Measurements from ENCODE around the gene LCP1. TPM values are rescaled to one million over a fixed set of nuclear protein-coding genes. Genes with fewer than 3 reads are reported as not detected.

LCP1 gene
- total RNA-seq, 2 donors from 2014 or later = 8.6 to 31.7 TPM

DNA sequence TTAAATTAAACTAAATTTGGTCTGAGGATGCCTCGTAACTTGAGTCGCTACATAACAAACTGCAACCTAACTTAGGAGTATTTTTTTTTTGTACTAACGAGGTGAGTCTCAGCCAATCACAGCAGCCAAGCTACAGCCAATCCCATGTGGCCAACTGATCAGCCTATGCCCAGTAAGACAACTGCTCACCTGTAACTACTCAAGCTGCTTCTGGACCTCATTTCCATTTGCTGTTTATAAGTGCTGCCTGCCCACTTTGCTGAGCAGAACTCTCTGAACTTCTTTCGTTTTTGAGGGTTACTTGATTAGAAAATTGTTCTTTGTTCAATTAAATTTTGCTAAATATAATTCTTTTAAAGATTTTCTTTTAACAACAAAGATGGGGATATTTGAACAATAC lies 81.0 kb downstream of the LCP1 start:
- no peaks in the 10 kb centered on the region for H3K27me3 ChIP-seq
- TF ChIP-seq, protein P1, sequence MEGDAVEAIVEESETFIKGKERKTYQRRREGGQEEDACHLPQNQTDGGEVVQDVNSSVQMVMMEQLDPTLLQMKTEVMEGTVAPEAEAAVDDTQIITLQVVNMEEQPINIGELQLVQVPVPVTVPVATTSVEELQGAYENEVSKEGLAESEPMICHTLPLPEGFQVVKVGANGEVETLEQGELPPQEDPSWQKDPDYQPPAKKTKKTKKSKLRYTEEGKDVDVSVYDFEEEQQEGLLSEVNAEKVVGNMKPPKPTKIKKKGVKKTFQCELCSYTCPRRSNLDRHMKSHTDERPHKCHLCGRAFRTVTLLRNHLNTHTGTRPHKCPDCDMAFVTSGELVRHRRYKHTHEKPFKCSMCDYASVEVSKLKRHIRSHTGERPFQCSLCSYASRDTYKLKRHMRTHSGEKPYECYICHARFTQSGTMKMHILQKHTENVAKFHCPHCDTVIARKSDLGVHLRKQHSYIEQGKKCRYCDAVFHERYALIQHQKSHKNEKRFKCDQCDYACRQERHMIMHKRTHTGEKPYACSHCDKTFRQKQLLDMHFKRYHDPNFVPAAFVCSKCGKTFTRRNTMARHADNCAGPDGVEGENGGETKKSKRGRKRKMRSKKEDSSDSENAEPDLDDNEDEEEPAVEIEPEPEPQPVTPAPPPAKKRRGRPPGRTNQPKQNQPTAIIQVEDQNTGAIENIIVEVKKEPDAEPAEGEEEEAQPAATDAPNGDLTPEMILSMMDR (IDR thresholded peaks at IDR 0.05) = no peak
- H3K27ac ChIP-seq = no peak overlapping the region
- no peak overlapping the region for H3K4me3 ChIP-seq
- H3K4me1 ChIP-seq = no peaks in the 10 kb centered on the region
- H3K9me3 ChIP-seq = no peaks in the 10 kb centered on the region
- H3K36me3 ChIP-seq = no peaks in the 10 kb centered on the region
- DNase-seq (ENCODE audit: low spot score) = no peak

DNA sequence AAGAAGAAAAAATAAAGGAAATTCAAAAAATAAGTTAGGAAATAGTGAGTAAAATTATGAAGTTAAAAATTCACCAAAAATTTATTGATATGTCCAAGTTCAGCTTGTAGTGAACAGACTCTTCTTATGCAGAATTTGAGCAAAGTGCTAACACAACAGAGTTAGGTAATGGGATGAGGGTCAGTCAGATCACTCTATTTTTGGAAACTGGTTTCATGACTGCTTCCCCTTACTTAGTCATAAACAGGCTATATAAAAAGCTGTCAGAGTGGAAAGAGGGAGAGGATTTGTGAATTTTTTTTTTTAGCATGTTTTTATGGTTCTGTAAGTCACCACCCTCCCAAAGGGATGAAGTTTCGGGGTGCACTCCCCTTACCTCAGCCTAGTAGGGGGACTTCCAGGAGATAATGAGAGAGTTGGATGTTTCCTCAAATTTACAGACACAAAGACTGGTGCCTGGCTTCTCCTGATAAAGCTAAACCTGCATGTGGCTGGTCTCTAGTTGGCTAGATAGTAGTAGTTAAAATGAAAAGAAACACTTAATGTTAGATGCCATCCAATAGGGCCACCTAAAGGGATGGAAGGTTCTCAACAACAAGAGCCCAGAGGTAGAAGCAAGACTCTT lies 81.7 kb downstream of the LCP1 start:
- no peak for DNase-seq (ENCODE audit: low spot score)
- Histone ChIP-seq H3K36me3 (no peaks in the 10 kb centered on the region), H3K27ac (no peak overlapping the region), H3K9me3 (no peaks in the 10 kb centered on the region), H3K27me3 (no peaks in the 10 kb centered on the region), H3K4me1 (no peaks in the 10 kb centered on the region), H3K4me3 (no peak overlapping the region)
- TF ChIP-seq, protein P1 (IDR thresholded peaks at IDR 0.05) = no peak

DNA sequence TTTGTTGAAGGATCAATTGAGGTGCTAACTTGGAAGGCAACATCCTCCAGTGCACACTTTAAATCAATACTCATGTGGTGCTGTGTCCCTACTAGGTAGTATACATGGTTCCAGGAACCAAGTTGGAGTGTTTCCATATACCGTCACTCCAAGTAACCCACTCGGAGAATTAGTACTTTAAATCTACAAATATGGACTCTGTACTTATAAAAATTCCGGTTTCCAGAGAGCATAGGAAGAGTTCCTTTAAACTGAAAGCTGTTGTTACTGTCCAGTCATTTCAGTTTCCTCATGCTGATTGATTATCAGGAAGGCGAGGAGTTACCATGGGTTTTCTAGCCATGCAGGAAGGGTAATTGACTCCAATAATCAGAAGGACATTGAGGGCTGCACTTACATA lies 84.3 kb downstream of the LCP1 start:
- no peaks in the 10 kb centered on the region for H3K9me3 ChIP-seq
- H3K36me3 ChIP-seq = no peaks in the 10 kb centered on the region
- no peaks in the 10 kb centered on the region for H3K27me3 ChIP-seq
- H3K4me3 ChIP-seq = no peak overlapping the region
- no peak for DNase-seq (ENCODE audit: low spot score)
- H3K27ac ChIP-seq = no peak overlapping the region
- H3K4me1 ChIP-seq = no peaks in the 10 kb centered on the region
- TF ChIP-seq, protein P1 (IDR thresholded peaks at IDR 0.05) = no peak

DNA sequence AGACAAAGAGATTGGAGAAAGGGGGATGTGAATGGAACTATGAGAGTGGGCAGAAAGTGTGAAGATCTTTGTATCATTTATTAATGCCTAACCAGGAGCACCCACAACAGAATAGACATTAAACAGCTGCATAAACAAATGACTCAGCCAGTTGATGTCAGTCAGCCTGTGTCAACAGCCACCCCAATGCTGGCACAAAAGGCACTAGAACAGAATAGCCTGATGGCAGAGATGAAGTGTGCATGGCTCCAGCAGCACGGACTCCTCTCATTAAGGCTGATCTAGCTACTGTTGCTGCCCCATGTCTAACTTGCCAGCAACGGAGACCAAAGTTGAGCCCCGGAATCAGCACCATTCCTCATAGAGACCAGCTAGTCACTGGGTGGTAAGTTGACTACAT lies 85.0 kb downstream of the LCP1 start:
- Histone ChIP-seq H3K27me3 (no peaks in the 10 kb centered on the region), H3K9me3 (no peaks in the 10 kb centered on the region), H3K36me3 (no peaks in the 10 kb centered on the region), H3K4me1 (no peaks in the 10 kb centered on the region), H3K27ac (no peak overlapping the region), H3K4me3 (no peak overlapping the region)
- TF ChIP-seq, protein P1 (IDR thresholded peaks at IDR 0.05) = no peak
- no peak for DNase-seq (ENCODE audit: low spot score)

DNA sequence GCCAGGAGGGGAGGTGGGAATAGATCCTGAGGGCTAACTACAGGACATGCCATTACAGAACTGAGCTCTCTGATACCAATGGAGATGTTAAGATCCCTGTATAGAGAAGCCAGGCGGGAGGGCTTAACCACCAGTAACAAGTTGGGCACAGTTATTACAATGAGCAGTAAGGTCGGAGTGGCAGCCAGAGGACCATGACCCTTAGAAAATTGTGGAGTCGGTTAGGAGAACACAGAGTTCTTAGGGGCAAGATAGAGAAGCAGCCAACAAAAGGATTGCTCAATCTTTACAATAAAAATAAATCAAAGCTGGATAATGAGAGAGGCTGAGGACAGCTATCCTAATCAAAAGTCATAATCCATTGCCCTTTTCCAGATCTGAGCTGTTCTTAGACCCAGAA lies 87.5 kb downstream of the LCP1 start:
- Histone ChIP-seq H3K9me3 (no peaks in the 10 kb centered on the region), H3K27me3 (no peaks in the 10 kb centered on the region), H3K4me1 (no peaks in the 10 kb centered on the region), H3K27ac (no peak overlapping the region), H3K36me3 (no peaks in the 10 kb centered on the region), H3K4me3 (no peak overlapping the region)
- TF ChIP-seq, protein P1 (IDR thresholded peaks at IDR 0.05) = no peak
- DNase-seq (ENCODE audit: low spot score) = no peak
